GM18520 (cell line): ENCODE measurements around the gene UBAC2.
"Not testable (repeated sequence)": the region's sequence is repeated elsewhere in the genome, so short reads cannot be mapped to it uniquely, and the experiment has no call there.

Experiments
- ATAC-seq: cut with Tn5 transposase; IDR thresholded peaks from one replicate; pipeline ENCODE4 v1.9.1; 2021; ENCODE audit not compliant: unreplicated experiment

The UBAC2 gene

GRCh38 chr13:99182439-99182838 is 18.2 kb upstream of the UBAC2 start:
- ATAC-seq: no peak

- no peak for ATAC-seq
Measured at GRCh38 chr13:99185606-99186005, 15.0 kb upstream of the UBAC2 start.

GRCh38 chr13:99190147-99190985 is 10.3 kb upstream of the UBAC2 start:
- ATAC-seq: no peak

- no peak for ATAC-seq
Measured at GRCh38 chr13:99191336-99191899, 9.2 kb upstream of the UBAC2 start.

GRCh38 chr13:99191900-99192399 is 8.7 kb upstream of the UBAC2 start:
- ATAC-seq: no peak

- no peak for ATAC-seq
Measured at GRCh38 chr13:99192480-99192879, 8.2 kb upstream of the UBAC2 start.

GRCh38 chr13:99193152-99193551 is 7.5 kb upstream of the UBAC2 start:
- ATAC-seq: no peak

GRCh38 chr13:99196466-99197116 is 4.1 kb upstream of the UBAC2 start:
- ATAC-seq: no peak

GRCh38 chr13:99197117-99197651 is 3.5 kb upstream of the UBAC2 start:
- no peak for ATAC-seq

- no peak for ATAC-seq
Measured at GRCh38 chr13:99199541-99200431, 868 bp upstream of the UBAC2 start.

GRCh38 chr13:99203601-99204579 is 3.2 kb downstream of the UBAC2 start:
- no peak for ATAC-seq

GRCh38 chr13:99205621-99206220 is 5.1 kb downstream of the UBAC2 start:
- no peak for ATAC-seq

- no peak for ATAC-seq
Measured at GRCh38 chr13:99206226-99206625, 5.6 kb downstream of the UBAC2 start.

GRCh38 chr13:99206873-99207272 is 6.2 kb downstream of the UBAC2 start:
- ATAC-seq: no peak

- no peak for ATAC-seq
Measured at GRCh38 chr13:99207511-99207910, 6.9 kb downstream of the UBAC2 start.

GRCh38 chr13:99208185-99208584 is 7.5 kb downstream of the UBAC2 start:
- ATAC-seq: no peak

- no peak for ATAC-seq
Measured at GRCh38 chr13:99208845-99209527, 8.3 kb downstream of the UBAC2 start.

- ATAC-seq: not testable (repeated sequence)
Measured at GRCh38 chr13:99210627-99211026, 10.0 kb downstream of the UBAC2 start.
